HG02840 (cell line): ENCODE results near the gene VPS35L.
"Not testable (repeated sequence)": the region's sequence is repeated elsewhere in the genome, so short reads cannot be mapped to it uniquely, and the experiment has no call there.

ENCODE experiments used
- ATAC-seq: cut with Tn5 transposase; IDR thresholded peaks from one replicate; pipeline ENCODE4 v1.9.1; 2021; ENCODE audit warnings: mild to moderate bottlenecking, moderate library complexity, moderate number of reproducible peaks; ENCODE audit not compliant: unreplicated experiment, low FRiP score

The VPS35L gene

GRCh38 chr16:19642501-19642900 lies 87.0 kb downstream of the VPS35L start:
- ATAC-seq = no peak

GRCh38 chr16:19644877-19645276 lies 89.4 kb downstream of the VPS35L start:
- ATAC-seq = no peak

- ATAC-seq = no peak
Measured at GRCh38 chr16:19645557-19645981, 90.1 kb downstream of the VPS35L start.

- no peak for ATAC-seq
Measured at GRCh38 chr16:19649980-19650379, 94.5 kb downstream of the VPS35L start.

- no peak for ATAC-seq
Measured at GRCh38 chr16:19654147-19654546, 98.6 kb downstream of the VPS35L start.

GRCh38 chr16:19655242-19655777 lies 99.8 kb downstream of the VPS35L start:
- no peak for ATAC-seq

- no peak for ATAC-seq
Measured at GRCh38 chr16:19657831-19658230, 102.3 kb downstream of the VPS35L start.

GRCh38 chr16:19659554-19659953 lies 104.1 kb downstream of the VPS35L start:
- no peak for ATAC-seq

- ATAC-seq = no peak
Measured at GRCh38 chr16:19660432-19660831, 104.9 kb downstream of the VPS35L start.

- ATAC-seq = no peak
Measured at GRCh38 chr16:19662351-19662750, 106.8 kb downstream of the VPS35L start.

- no peak for ATAC-seq
Measured at GRCh38 chr16:19664166-19664565, 108.7 kb downstream of the VPS35L start.

- not testable (repeated sequence) for ATAC-seq
Measured at GRCh38 chr16:19665313-19665712, 109.8 kb downstream of the VPS35L start.

GRCh38 chr16:19666477-19666876 lies 111.0 kb downstream of the VPS35L start:
- ATAC-seq = no peak

- no peak for ATAC-seq
Measured at GRCh38 chr16:19672378-19672777, 116.9 kb downstream of the VPS35L start.

- ATAC-seq = no peak
Measured at GRCh38 chr16:19674485-19674884, 119.0 kb downstream of the VPS35L start.

GRCh38 chr16:19677402-19677801 lies 121.9 kb downstream of the VPS35L start:
- no peak for ATAC-seq

GRCh38 chr16:19678804-19679203 lies 123.3 kb downstream of the VPS35L start:
- no peak for ATAC-seq

- ATAC-seq = not testable (repeated sequence)
Measured at GRCh38 chr16:19679281-19679680, 123.8 kb downstream of the VPS35L start.

GRCh38 chr16:19680881-19681340 lies 125.4 kb downstream of the VPS35L start:
- no peak for ATAC-seq

- no peak for ATAC-seq
Measured at GRCh38 chr16:19681637-19682036, 126.1 kb downstream of the VPS35L start.

GRCh38 chr16:19683453-19684236 lies 128.1 kb downstream of the VPS35L start:
- ATAC-seq = no peak

GRCh38 chr16:19685176-19685575 lies 129.7 kb downstream of the VPS35L start:
- no peak for ATAC-seq
